ENCODE measurements around the gene SERPINA3. TPM values are rescaled to one million over a fixed set of nuclear protein-coding genes. Genes with fewer than 3 reads are reported as not detected.

Gene SERPINA3
- total RNA-seq, 1 donor from 2014 or later = not detected

DNA sequence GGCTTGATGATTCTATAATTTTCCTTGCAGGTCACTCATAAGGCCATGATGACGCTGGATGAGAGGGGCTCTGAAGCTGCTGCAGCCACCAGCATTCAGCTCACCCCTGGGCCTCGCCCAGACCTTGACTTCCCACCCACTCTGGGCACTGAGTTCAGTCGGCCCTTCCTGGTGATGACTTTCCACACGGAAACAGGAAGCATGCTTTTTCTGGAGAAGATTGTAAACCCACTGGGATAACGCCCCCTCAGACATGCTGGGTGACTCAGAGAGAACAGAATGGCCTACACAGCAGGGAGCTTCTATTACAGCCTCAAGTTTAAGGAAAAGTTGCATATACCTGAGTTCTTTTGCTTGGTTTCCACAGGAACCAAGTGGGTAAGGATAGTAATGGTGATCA lies 34.3 kb downstream of the SERPINA3 start:
- Mint-ChIP-seq H3K4me3 (no peak overlapping the region), H3K27me3 (ENCODE audit: low read depth) (no peaks in the 10 kb centered on the region)
- DNase-seq (ENCODE audit: low read depth, low spot score) = no peak

DNA sequence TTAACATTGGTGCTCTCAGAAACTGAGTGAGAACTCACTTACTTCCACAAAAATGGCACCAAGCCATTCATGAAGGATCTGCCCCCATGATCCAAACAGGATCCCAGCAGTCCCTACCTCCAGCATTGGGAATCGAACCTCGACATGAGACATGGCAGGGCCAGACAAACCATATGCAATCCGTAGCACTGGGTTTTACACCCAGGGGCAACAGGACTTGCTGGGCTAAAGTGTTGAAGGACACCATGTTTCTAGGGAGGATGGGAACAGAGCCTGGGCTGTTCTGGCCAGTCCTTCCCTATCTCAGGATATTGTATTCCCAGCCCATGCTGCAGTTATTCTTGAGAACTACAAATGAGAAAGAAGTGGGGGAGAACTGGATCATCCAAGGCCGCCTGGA lies 36.6 kb downstream of the SERPINA3 start:
- Mint-ChIP-seq H3K36me3 (ENCODE audit: low read depth) (no peaks in the 10 kb centered on the region), H3K27ac (ENCODE audit: unreplicated experiment) (no peak overlapping the region), H3K9me3 (peaks cover 4% of the 10 kb centered on the region), H3K27me3 (ENCODE audit: low read depth) (no peaks in the 10 kb centered on the region), H3K4me3 (no peak overlapping the region), H3K4me1 (peaks cover 4% of the 10 kb centered on the region)
- TF ChIP-seq, protein P1, sequence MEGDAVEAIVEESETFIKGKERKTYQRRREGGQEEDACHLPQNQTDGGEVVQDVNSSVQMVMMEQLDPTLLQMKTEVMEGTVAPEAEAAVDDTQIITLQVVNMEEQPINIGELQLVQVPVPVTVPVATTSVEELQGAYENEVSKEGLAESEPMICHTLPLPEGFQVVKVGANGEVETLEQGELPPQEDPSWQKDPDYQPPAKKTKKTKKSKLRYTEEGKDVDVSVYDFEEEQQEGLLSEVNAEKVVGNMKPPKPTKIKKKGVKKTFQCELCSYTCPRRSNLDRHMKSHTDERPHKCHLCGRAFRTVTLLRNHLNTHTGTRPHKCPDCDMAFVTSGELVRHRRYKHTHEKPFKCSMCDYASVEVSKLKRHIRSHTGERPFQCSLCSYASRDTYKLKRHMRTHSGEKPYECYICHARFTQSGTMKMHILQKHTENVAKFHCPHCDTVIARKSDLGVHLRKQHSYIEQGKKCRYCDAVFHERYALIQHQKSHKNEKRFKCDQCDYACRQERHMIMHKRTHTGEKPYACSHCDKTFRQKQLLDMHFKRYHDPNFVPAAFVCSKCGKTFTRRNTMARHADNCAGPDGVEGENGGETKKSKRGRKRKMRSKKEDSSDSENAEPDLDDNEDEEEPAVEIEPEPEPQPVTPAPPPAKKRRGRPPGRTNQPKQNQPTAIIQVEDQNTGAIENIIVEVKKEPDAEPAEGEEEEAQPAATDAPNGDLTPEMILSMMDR (conservative IDR thresholded peaks at IDR 0.05) = no peak
- DNase-seq (ENCODE audit: low read depth, low spot score) = no peak

More for the DNA sequence above, 34.3 kb downstream of the SERPINA3 start:
- Mint-ChIP-seq H3K36me3 (ENCODE audit: low read depth) (no peaks in the 10 kb centered on the region), H3K9me3 (peaks cover 4% of the 10 kb centered on the region), H3K27ac (ENCODE audit: unreplicated experiment) (no peak overlapping the region), H3K4me1 (peaks cover 4% of the 10 kb centered on the region)
- TF ChIP-seq, protein P1 (conservative IDR thresholded peaks at IDR 0.05) = no peak

DNA sequence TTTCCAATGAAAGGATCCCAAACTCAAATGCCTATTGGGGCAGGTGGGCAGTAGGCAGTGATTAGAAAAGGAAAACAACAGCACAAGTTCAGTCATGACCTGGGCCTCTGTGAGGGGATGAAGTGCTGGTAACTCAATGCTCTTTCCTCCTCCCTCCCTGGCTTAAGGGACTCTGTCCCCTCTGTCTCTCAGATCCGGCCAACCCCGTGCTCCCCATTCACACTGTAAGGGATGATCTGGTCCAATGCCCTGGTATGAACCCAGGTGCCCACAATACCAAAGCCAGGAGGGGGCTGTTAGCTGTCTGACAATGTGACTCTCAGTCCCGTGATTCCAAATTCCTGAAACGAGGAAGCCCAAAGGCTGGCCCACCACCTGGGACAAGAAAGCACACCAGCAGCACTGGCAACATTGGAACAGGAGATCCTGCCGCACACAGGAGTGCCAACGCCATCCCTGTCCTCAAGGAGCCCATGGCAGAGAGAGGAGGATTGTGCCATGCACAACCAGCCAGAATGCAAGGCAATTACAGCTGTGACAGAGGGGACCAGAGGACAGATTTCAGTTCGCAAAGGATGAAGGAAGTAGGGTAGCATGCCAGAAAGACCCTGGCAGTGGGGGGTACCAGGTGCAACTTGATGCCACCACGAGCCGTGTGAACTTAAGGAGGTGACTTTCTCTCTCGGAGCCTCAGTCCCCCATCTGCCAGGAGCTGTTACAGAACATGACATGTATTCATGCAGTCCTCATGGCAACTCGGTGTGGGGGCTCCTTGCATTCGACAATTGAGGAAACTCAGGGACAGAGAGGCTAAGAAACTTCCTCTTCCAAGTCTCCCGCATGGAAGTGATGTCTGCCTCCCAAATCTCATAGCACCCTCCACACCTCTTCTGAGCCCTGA lies 37.6 kb downstream of the SERPINA3 start:
- no peaks in the 10 kb centered on the region for H3K4me1 Mint-ChIP-seq
- no peak for DNase-seq (ENCODE audit: low read depth, low spot score)
- peaks cover 4% of the 10 kb centered on the region for H3K9me3 Mint-ChIP-seq
- H3K27me3 Mint-ChIP-seq (ENCODE audit: low read depth) = no peaks in the 10 kb centered on the region
- TF ChIP-seq, protein P1 (conservative IDR thresholded peaks at IDR 0.05) = no peak
- H3K36me3 Mint-ChIP-seq (ENCODE audit: low read depth) = no peaks in the 10 kb centered on the region
- H3K27ac Mint-ChIP-seq (ENCODE audit: unreplicated experiment) = no peak overlapping the region
- H3K4me3 Mint-ChIP-seq = no peak overlapping the region

DNA sequence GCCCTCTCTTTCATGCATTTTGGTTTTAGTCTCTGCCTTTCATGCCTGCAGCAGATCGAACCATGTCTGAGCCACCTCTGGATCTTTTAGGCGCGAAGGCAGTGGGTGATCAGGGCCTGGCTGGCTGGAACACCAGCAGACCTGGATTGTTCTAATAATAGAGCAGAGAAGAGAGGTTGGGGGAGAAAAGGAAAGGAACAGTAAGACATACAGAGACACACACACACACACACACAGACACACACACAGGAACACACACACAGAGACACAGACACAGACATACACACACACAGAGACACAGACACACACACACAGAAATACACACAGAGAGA lies 38.2 kb downstream of the SERPINA3 start:
- Mint-ChIP-seq H3K4me3 (no peak overlapping the region), H3K9me3 (peaks cover 4% of the 10 kb centered on the region), H3K36me3 (ENCODE audit: low read depth) (no peaks in the 10 kb centered on the region), H3K27ac (ENCODE audit: unreplicated experiment) (no peak overlapping the region), H3K27me3 (ENCODE audit: low read depth) (no peaks in the 10 kb centered on the region), H3K4me1 (no peaks in the 10 kb centered on the region)
- DNase-seq (ENCODE audit: low read depth, low spot score) = no peak
- TF ChIP-seq, protein P1 (conservative IDR thresholded peaks at IDR 0.05) = no peak

DNA sequence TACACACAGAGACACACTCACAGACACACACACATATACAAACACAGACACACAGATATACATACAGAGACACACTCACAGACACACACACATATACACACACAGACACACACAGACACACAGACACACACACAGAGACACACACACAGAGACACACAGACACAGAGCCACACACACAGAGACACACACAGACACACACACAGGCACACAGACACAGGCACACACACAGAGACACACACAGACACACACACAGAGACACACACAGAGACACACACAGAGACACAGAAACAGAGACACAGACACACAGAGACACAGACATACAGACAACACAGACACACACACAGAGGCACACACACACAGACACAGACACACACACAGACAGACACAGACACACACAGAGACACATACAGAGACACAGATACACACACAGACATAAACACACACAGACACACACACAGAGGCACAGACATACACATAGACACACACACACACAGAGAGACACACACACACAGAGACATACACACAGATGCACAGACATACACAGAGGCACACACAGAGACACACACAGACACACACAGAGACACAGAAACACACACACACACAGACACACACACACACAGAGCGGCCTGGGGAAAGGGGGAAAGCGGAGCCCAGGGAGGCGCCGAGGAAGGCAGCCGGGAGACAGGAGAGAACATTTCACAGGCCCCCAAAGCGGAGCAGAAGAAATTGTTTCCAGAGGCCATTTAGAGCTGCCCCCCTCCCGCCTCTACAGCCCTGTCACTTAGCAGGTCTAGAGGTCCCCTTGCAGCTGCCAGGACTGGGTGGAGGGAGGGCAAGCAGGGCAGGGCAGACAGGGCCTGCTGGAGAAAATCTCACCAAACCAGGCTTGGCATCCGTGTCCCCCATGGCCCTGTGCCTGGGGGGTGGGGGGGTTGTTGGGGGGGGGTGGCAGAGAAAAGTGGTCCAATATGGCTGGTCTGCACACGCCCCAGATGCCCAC lies 38.9 kb downstream of the SERPINA3 start:
- DNase-seq (ENCODE audit: low read depth, low spot score) = no peak
- TF ChIP-seq, protein P1 (conservative IDR thresholded peaks at IDR 0.05) = no peak
- Mint-ChIP-seq H3K4me1 (no peaks in the 10 kb centered on the region), H3K27me3 (ENCODE audit: low read depth) (no peaks in the 10 kb centered on the region), H3K27ac (ENCODE audit: unreplicated experiment) (no peak overlapping the region), H3K4me3 (no peak overlapping the region), H3K9me3 (peaks cover under 1% of the 10 kb centered on the region), H3K36me3 (ENCODE audit: low read depth) (no peaks in the 10 kb centered on the region)

Measured in neural crest cell (in vitro differentiated cells).